Neural progenitor cell (in vitro differentiated cells): ENCODE results near the gene ZNF496. TPM values are rescaled to one million over a fixed set of nuclear protein-coding genes. Genes with fewer than 3 reads are reported as not detected.

ENCODE experiments used
- DNase-seq: peaks from one replicate; pipeline ENCODE4 v3.0.0-alpha.2; 2016; ENCODE audit warnings: low spot score
- H2AFZ ChIP-seq: fragments of 200-600 bp; sonication (generic); replicated peaks from 2 replicates; pipeline ENCODE4 v1.6.1; 2016; ENCODE audit warnings: antibody characterized with exemption
- H3F3A ChIP-seq: fragments of 200-600 bp; sonication (generic); 2 replicates; pipeline ENCODE4 v1.6.1; 2016; ENCODE audit warnings: antibody characterized with exemption, low read depth
- H3K27ac ChIP-seq: fragments of 200-600 bp; sonication (generic); 2 replicates; pipeline ENCODE4 v1.5.1; 2016; ENCODE audit warnings: mild to moderate bottlenecking
- H3K27me3 ChIP-seq: fragments of 200-600 bp; sonication (generic); 2 replicates; pipeline ENCODE4 v1.6.1; 2016; ENCODE audit warnings: mild to moderate bottlenecking, moderate library complexity
- H3K36me3 ChIP-seq: fragments of 200-600 bp; sonication (generic); 2 replicates; pipeline ENCODE4 v1.5.1; 2016
- H3K4me1 ChIP-seq: fragments of 200-600 bp; sonication (generic); 2 replicates; pipeline ENCODE4 v1.6.1; 2016; ENCODE audit warnings: mixed run types
- H3K4me2 ChIP-seq: fragments of 200-600 bp; sonication (generic); 2 replicates; pipeline ENCODE4 v1.6.1; 2016
- H3K4me3 ChIP-seq: fragments of 200-600 bp; sonication (generic); 2 replicates; pipeline ENCODE4 v1.5.1; 2016
- H3K79me2 ChIP-seq: fragments of 200-600 bp; sonication (generic); 2 replicates; pipeline ENCODE4 v1.6.1; 2016; ENCODE audit warnings: low read depth
- H3K9ac ChIP-seq: fragments of 200-600 bp; sonication (generic); 2 replicates; pipeline ENCODE4 v1.6.1; 2016
- H3K9me3 ChIP-seq: fragments of 200-600 bp; sonication (generic); 2 replicates; pipeline ENCODE4 v1.5.1; 2016; ENCODE audit warnings: low read depth
- H4K20me1 ChIP-seq: fragments of 200-600 bp; sonication (generic); 2 replicates; pipeline ENCODE4 v1.6.1; 2016; ENCODE audit warnings: low read depth
- H3K27ac Mint-ChIP-seq: 3 replicates; pipeline ENCODE4 v1.8.0; 2021; ENCODE audit warnings: mixed read lengths
- H3K27me3 Mint-ChIP-seq: 2 replicates; pipeline ENCODE4 v1.8.0; 2022; ENCODE audit warnings: low read depth, mild to moderate bottlenecking, inconsistent platforms, moderate library complexity, mixed read lengths; ENCODE audit not compliant: insufficient read depth
- H3K36me3 Mint-ChIP-seq: 3 replicates; pipeline ENCODE4 v1.8.0; 2021; ENCODE audit warnings: mixed read lengths
- H3K4me1 Mint-ChIP-seq: 3 replicates; pipeline ENCODE4 v1.8.0; 2021; ENCODE audit warnings: mixed read lengths
- H3K4me3 Mint-ChIP-seq: 3 replicates; pipeline ENCODE4 v1.8.0; 2021; ENCODE audit warnings: mild to moderate bottlenecking, moderate library complexity, mixed read lengths
- H3K9me3 Mint-ChIP-seq: 3 replicates; pipeline ENCODE4 v1.8.0; 2020; ENCODE audit warnings: mixed read lengths
- EZH2 ChIP-seq: fragments of 200-600 bp; sonication (generic); IDR thresholded peaks from 2 replicates; pipeline ENCODE4 v1.6.1; 2017; ENCODE audit warnings: antibody characterized with exemption, mild to moderate bottlenecking, moderate library complexity
- EZH2phosphoT487 ChIP-seq: fragments of 200-600 bp; sonication (generic); IDR thresholded peaks from 2 replicates; pipeline ENCODE4 v1.6.1; 2017; ENCODE audit warnings: antibody characterized with exemption
- total RNA-seq: library from RNA; depleted of rRNA; stranded (reverse); fragments of >200 nt; gene quantifications from 2 replicates; pipeline ENCODE4 v1.2.3, GENCODE V29; 2015; ENCODE audit warnings: low replicate concordance
- TF ChIP-seq, protein P1 (sequence below): fragments of 200-600 bp; sonication (generic); IDR thresholded peaks from 2 replicates; pipeline ENCODE4 v1.5.1; 2017; ENCODE audit warnings: antibody characterized with exemption, mild to moderate bottlenecking

The ZNF496 gene
- total RNA-seq, 1 donor from 2014 or later, result 30.1 TPM

- Mint-ChIP-seq H3K27me3 (no peaks in the 10 kb centered on the region), H3K36me3 (peaks cover 69% of the 10 kb centered on the region), H3K9me3 (no peaks in the 10 kb centered on the region), H3K27ac (no peak overlapping the region), H3K4me3 (no peak overlapping the region), H3K4me1 (peaks cover 2% of the 10 kb centered on the region)
- TF ChIP-seq, protein P1, sequence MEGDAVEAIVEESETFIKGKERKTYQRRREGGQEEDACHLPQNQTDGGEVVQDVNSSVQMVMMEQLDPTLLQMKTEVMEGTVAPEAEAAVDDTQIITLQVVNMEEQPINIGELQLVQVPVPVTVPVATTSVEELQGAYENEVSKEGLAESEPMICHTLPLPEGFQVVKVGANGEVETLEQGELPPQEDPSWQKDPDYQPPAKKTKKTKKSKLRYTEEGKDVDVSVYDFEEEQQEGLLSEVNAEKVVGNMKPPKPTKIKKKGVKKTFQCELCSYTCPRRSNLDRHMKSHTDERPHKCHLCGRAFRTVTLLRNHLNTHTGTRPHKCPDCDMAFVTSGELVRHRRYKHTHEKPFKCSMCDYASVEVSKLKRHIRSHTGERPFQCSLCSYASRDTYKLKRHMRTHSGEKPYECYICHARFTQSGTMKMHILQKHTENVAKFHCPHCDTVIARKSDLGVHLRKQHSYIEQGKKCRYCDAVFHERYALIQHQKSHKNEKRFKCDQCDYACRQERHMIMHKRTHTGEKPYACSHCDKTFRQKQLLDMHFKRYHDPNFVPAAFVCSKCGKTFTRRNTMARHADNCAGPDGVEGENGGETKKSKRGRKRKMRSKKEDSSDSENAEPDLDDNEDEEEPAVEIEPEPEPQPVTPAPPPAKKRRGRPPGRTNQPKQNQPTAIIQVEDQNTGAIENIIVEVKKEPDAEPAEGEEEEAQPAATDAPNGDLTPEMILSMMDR, result no peak
- TF ChIP-seq EZH2 (no peak), EZH2phosphoT487 (no peak)
- Histone ChIP-seq H3K27me3 (no peaks in the 10 kb centered on the region), H3F3A (no peaks in the 10 kb centered on the region), H3K36me3 (peaks cover 10% of the 10 kb centered on the region), H3K9ac (no peak overlapping the region), H2AFZ (no peak overlapping the region), H3K9me3 (no peaks in the 10 kb centered on the region), H4K20me1 (peaks cover 4% of the 10 kb centered on the region), H3K79me2 (no peaks in the 10 kb centered on the region), H3K4me2 (no peak overlapping the region), H3K4me3 (no peak overlapping the region), H3K4me1 (peaks cover 5% of the 10 kb centered on the region), H3K27ac (no peak overlapping the region)
- DNase-seq, result no peak
Observed at GRCh38 chr1:247304031-247304430, 27.6 kb downstream of the ZNF496 start.

DNA sequence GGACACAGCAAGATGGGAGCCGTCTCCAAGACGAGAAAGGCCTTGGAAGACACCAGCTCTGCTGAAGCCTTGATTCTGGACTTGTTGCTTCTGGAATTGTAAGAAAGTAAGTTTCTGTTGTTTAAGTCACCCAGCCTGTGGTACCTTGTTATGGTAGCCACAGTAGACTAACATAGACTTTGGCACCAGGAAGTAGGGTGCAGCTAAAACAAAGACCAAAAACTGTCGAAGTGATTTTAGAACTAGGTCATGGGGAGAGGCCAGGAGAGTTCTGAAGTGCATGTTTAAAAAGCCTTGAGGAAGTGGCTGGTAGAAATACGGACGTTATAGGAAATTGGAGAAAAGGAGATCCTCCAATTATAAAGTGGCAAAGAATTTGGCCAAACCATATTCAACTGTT is 28.5 kb downstream of the ZNF496 start:
- H3K36me3 Mint-ChIP-seq, result peaks cover 70% of the 10 kb centered on the region
- Histone ChIP-seq H3K36me3 (peaks cover 10% of the 10 kb centered on the region), H3K79me2 (no peaks in the 10 kb centered on the region), H2AFZ (no peak overlapping the region), H3K4me3 (no peak overlapping the region), H4K20me1 (peaks cover 8% of the 10 kb centered on the region), H3K9ac (no peak overlapping the region), H3K4me1 (peaks cover 10% of the 10 kb centered on the region), H3K27ac (no peak overlapping the region), H3F3A (no peaks in the 10 kb centered on the region), H3K9me3 (no peaks in the 10 kb centered on the region), H3K4me2 (no peak overlapping the region), H3K27me3 (no peaks in the 10 kb centered on the region)
- no peak for DNase-seq
- peaks cover 4% of the 10 kb centered on the region for H3K27me3 Mint-ChIP-seq
- H3K27ac Mint-ChIP-seq, result no peak overlapping the region
- no peak for TF ChIP-seq EZH2phosphoT487
- TF ChIP-seq, protein P1, result no peak
- TF ChIP-seq EZH2, result no peak
- H3K4me3 Mint-ChIP-seq, result no peak overlapping the region
- peaks cover 7% of the 10 kb centered on the region for H3K4me1 Mint-ChIP-seq
- no peaks in the 10 kb centered on the region for H3K9me3 Mint-ChIP-seq

- DNase-seq, result no peak
- Histone ChIP-seq H3K9me3 (no peaks in the 10 kb centered on the region), H3K4me3 (no peak overlapping the region), H4K20me1 (peaks cover 8% of the 10 kb centered on the region), H3K4me1 (peaks cover 10% of the 10 kb centered on the region), H3K27ac (no peak overlapping the region), H3K36me3 (peaks cover 10% of the 10 kb centered on the region), H2AFZ (no peak overlapping the region), H3K79me2 (no peaks in the 10 kb centered on the region), H3K9ac (no peak overlapping the region), H3F3A (no peaks in the 10 kb centered on the region), H3K4me2 (no peak overlapping the region), H3K27me3 (no peaks in the 10 kb centered on the region)
- H3K4me1 Mint-ChIP-seq, result peaks cover 9% of the 10 kb centered on the region
- no peaks in the 10 kb centered on the region for H3K9me3 Mint-ChIP-seq
- H3K27me3 Mint-ChIP-seq, result peaks cover 6% of the 10 kb centered on the region
- no peak overlapping the region for H3K4me3 Mint-ChIP-seq
- peak overlapping the region; percentile 33 for H3K27ac Mint-ChIP-seq
- TF ChIP-seq EZH2 (no peak), EZH2phosphoT487 (no peak)
- TF ChIP-seq, protein P1, result no peak
- peaks cover 65% of the 10 kb centered on the region for H3K36me3 Mint-ChIP-seq
Observed at GRCh38 chr1:247301176-247301540, 30.5 kb downstream of the ZNF496 start.
